Brain microvascular endothelial cell (primary cell): Measurements from ENCODE around the gene EPS8L1.
"Not testable (repeated sequence)": the region's sequence is repeated elsewhere in the genome, so short reads cannot be mapped to it uniquely, and the experiment has no call there.

Experiments used
- DNase-seq: peaks from one replicate; pipeline ENCODE4 v3.0.0-alpha.2; 2020
- H3K27ac ChIP-seq: fragments of 250-450 bp; sonication (Bioruptor Pico); 2 replicates; pipeline ENCODE4 v1.5.1; 2020; ENCODE audit warnings: mild to moderate bottlenecking, moderate library complexity
- H3K27me3 ChIP-seq: fragments of 250-450 bp; sonication (Bioruptor Pico); replicated peaks from 2 replicates; pipeline ENCODE4 v1.5.1; 2020; ENCODE audit warnings: mild to moderate bottlenecking
- H3K36me3 ChIP-seq: fragments of 250-450 bp; sonication (Bioruptor Pico); replicated peaks from 2 replicates; pipeline ENCODE4 v1.5.1; 2020; ENCODE audit warnings: mild to moderate bottlenecking
- H3K4me3 ChIP-seq: 2 replicates; pipeline ENCODE4 v1.5.1; 2011; ENCODE audit warnings: low read depth, mild to moderate bottlenecking, control low read depth, low read length, moderate library complexity
- CTCF ChIP-seq: IDR thresholded peaks from 2 replicates; pipeline ENCODE4 v1.5.1; 2011; ENCODE audit warnings: low read depth, mild to moderate bottlenecking, moderate library complexity, low read length, control low read depth, inconsistent platforms; ENCODE audit errors: missing control alignments
- in situ Hi-C: cut with HindIII; loops from 2 replicates; pipeline ENCODE4 v1.10.0; 2017; ENCODE audit warnings: low sequenced_read_pairs, low pct_ligation_motif_present

EPS8L1 gene

GRCh38 chr19:55034751-55035150 is 40.9 kb upstream of the EPS8L1 start:
- H3K4me3 ChIP-seq = no peak overlapping the region
- no peak for TF ChIP-seq CTCF
- no peak for DNase-seq
- in situ Hi-C loops = no loop called here
- H3K27ac ChIP-seq = no peak overlapping the region
- no peaks in the 10 kb centered on the region for H3K27me3 ChIP-seq
- H3K36me3 ChIP-seq = no peaks in the 10 kb centered on the region

- no peak for TF ChIP-seq CTCF
Observed at GRCh38 chr19:55036058-55036457, 39.6 kb upstream of the EPS8L1 start.

GRCh38 chr19:55037603-55038002 is 38.1 kb upstream of the EPS8L1 start:
- H3K36me3 ChIP-seq, H3K4me3 ChIP-seq, H3K27ac ChIP-seq, in situ Hi-C loops, DNase-seq, H3K27me3 ChIP-seq: not testable (repeated sequence)

More at GRCh38 chr19:55036058-55036457, 39.6 kb upstream of the EPS8L1 start:
- no peak for DNase-seq
- in situ Hi-C loops = no loop called here
- Histone ChIP-seq H3K27ac (no peak overlapping the region), H3K27me3 (no peaks in the 10 kb centered on the region), H3K4me3 (no peak overlapping the region), H3K36me3 (no peaks in the 10 kb centered on the region)

GRCh38 chr19:55040654-55041053 is 35.0 kb upstream of the EPS8L1 start:
- H3K27ac ChIP-seq, H3K27me3 ChIP-seq, in situ Hi-C loops, H3K4me3 ChIP-seq, DNase-seq: not testable (repeated sequence)
- peaks cover 18% of the 10 kb centered on the region for H3K36me3 ChIP-seq

- DNase-seq = no peak
- no peaks in the 10 kb centered on the region for H3K27me3 ChIP-seq
- peaks cover 20% of the 10 kb centered on the region for H3K36me3 ChIP-seq
- H3K4me3 ChIP-seq = no peak overlapping the region
- no peak for TF ChIP-seq CTCF
- no peak overlapping the region for H3K27ac ChIP-seq
- in situ Hi-C loops = no loop called here
Observed at GRCh38 chr19:55041244-55041626, 34.4 kb upstream of the EPS8L1 start.

GRCh38 chr19:55041627-55042343 is 33.9 kb upstream of the EPS8L1 start:
- in situ Hi-C loops = no loop called here
- no peak for DNase-seq
- no peaks in the 10 kb centered on the region for H3K27me3 ChIP-seq
- peaks cover 24% of the 10 kb centered on the region for H3K36me3 ChIP-seq
- H3K4me3 ChIP-seq = no peak overlapping the region
- TF ChIP-seq CTCF = no peak
- no peak overlapping the region for H3K27ac ChIP-seq

GRCh38 chr19:55042344-55042678 is 33.4 kb upstream of the EPS8L1 start:
- no peaks in the 10 kb centered on the region for H3K27me3 ChIP-seq
- no peak for TF ChIP-seq CTCF
- no peak overlapping the region for H3K27ac ChIP-seq
- no peak for DNase-seq
- in situ Hi-C loops = no loop called here
- H3K36me3 ChIP-seq = peaks cover 29% of the 10 kb centered on the region
- H3K4me3 ChIP-seq = no peak overlapping the region
